PC-9 (cell line): Measurements from ENCODE around the gene C1QTNF3. TPM values are rescaled to one million over a fixed set of nuclear protein-coding genes. Genes with fewer than 3 reads are reported as not detected.
A peak's percentile ranks its signal among the peaks of the same experiment; 100 is the strongest.
"Not testable (repeated sequence)": the region's sequence is repeated elsewhere in the genome, so short reads cannot be mapped to it uniquely, and the experiment has no call there.

ENCODE experiments used
- Bru-seq: library from RNA; stranded (reverse); fragments of 400-500 nt; gene quantifications from one replicate; lab custom pipeline; 2021; lab: Mats Ljungman, UMichigan
- BruChase-seq, 2 experiments: library from RNA; stranded (reverse); fragments of 400-500 nt; gene quantifications; one replicate each; lab custom pipeline; 2021; lab: Mats Ljungman, UMichigan
- BruUV-seq: library from RNA; stranded (reverse); fragments of 400-500 nt; replicated peaks from 2 replicates; lab custom pipeline; 2021; lab: Mats Ljungman, UMichigan
- CTCF ChIA-PET: fragments of 300-600 bp; sonication (Branson Sonifier 250); formaldehyde crosslinking; loops from one replicate; lab custom pipeline; 2022; ENCODE audit warnings: antibody characterized with exemption; lab: Charles Lee
- POLR2A ChIA-PET: fragments of 300-600 bp; sonication (Branson Sonifier 250); formaldehyde crosslinking; loops from one replicate; lab custom pipeline; 2022; ENCODE audit warnings: antibody characterized with exemption; ENCODE audit not compliant: unreplicated experiment; lab: Charles Lee
- DNase-seq, 2 experiments: peaks; one replicate each; pipeline versions ENCODE4 v3.0.0 to v3.0.0-alpha.2; 2015 to 2022; ENCODE audit warnings: mixed read lengths in 1 of 2
- H2AFZ ChIP-seq: fragments of 200-600 bp; sonication (generic); 2 replicates; pipeline ENCODE4 v1.8.1; 2017; ENCODE audit warnings: antibody characterized with exemption
- H3F3A ChIP-seq: fragments of 200-600 bp; sonication (generic); 2 replicates; pipeline ENCODE4 v1.8.1; 2017; ENCODE audit warnings: antibody characterized with exemption, mild to moderate bottlenecking, low read depth; ENCODE audit not compliant: insufficient read depth
- H3K27ac ChIP-seq: fragments of 200-600 bp; sonication (generic); 2 replicates; pipeline ENCODE4 v1.6.1; 2016; ENCODE audit warnings: mixed run types
- H3K27me3 ChIP-seq: fragments of 200-600 bp; sonication (generic); 2 replicates; pipeline ENCODE4 v1.6.1; 2016; ENCODE audit warnings: low read depth, mixed run types; ENCODE audit not compliant: insufficient read depth
- H3K36me3 ChIP-seq: fragments of 200-600 bp; sonication (generic); 2 replicates; pipeline ENCODE4 v1.6.1; 2016; ENCODE audit warnings: low read depth, mixed run types
- H3K4me1 ChIP-seq: fragments of 200-600 bp; sonication (generic); replicated peaks from 2 replicates; pipeline ENCODE4 v1.6.1; 2016; ENCODE audit warnings: mixed run types; ENCODE audit not compliant: insufficient read depth
- H3K4me2 ChIP-seq: fragments of 200-600 bp; sonication (generic); 2 replicates; pipeline ENCODE4 v1.6.1; 2017; ENCODE audit warnings: mixed run types
- H3K4me3 ChIP-seq: fragments of 200-600 bp; sonication (generic); 2 replicates; pipeline ENCODE4 v1.6.1; 2016; ENCODE audit warnings: mixed run types
- H3K79me2 ChIP-seq: fragments of 200-600 bp; sonication (generic); 2 replicates; pipeline ENCODE4 v1.6.1; 2017; ENCODE audit warnings: low read depth, mixed run types
- H3K9me2 ChIP-seq: fragments of 200-600 bp; sonication (generic); 2 replicates; pipeline ENCODE4 v1.8.1; 2017; ENCODE audit warnings: mild to moderate bottlenecking; ENCODE audit not compliant: insufficient read depth
- H3K9me3 ChIP-seq: fragments of 200-600 bp; sonication (generic); 2 replicates; pipeline ENCODE4 v1.8.1; 2016; ENCODE audit warnings: low read depth; ENCODE audit not compliant: insufficient read depth
- H4K20me1 ChIP-seq: fragments of 200-600 bp; sonication (generic); 2 replicates; pipeline ENCODE4 v1.8.1; 2017; ENCODE audit not compliant: insufficient read depth
- EZH2 ChIP-seq: fragments of 200-600 bp; sonication (generic); IDR thresholded peaks from 2 replicates; pipeline ENCODE4 v1.8.0; 2017; ENCODE audit warnings: antibody characterized with exemption, low read depth
- intact Hi-C: fragments of 100-400 bp; cut with micrococcal nuclease; formaldehyde crosslinking; loops from one replicate; pipeline ENCODE4 v1.10.0; 2022; ENCODE audit not compliant: unreplicated experiment
- long read RNA-seq: library from polyadenylated mRNA; stranded (forward); transcript quantifications from one replicate; pipeline ENCODE4 v2.0.0, GENCODE V29; 2022
- total RNA-seq: library from RNA; stranded (reverse); gene quantifications from 2 replicates; pipeline ENCODE4 v1.2.3, GENCODE V29; 2021
- TF ChIP-seq, protein P1 (sequence below): fragments of 200-600 bp; sonication (generic); conservative IDR thresholded peaks from 2 replicates; pipeline ENCODE4 v1.6.1; 2017; ENCODE audit warnings: mixed run types, antibody characterized with exemption, mild to moderate bottlenecking, moderate library complexity

The C1QTNF3 gene, protein sequence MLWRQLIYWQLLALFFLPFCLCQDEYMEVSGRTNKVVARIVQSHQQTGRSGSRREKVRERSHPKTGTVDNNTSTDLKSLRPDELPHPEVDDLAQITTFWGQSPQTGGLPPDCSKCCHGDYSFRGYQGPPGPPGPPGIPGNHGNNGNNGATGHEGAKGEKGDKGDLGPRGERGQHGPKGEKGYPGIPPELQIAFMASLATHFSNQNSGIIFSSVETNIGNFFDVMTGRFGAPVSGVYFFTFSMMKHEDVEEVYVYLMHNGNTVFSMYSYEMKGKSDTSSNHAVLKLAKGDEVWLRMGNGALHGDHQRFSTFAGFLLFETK
- total RNA-seq (8.3 and 9.4 TPM in 2 replicates), Bru-seq, nascent RNA (percentile 81 among the genes with signal in this experiment), BruChase-seq, experiment 1, labeled RNA remaining after a 2-hour chase (percentile 91 among the genes with signal in this experiment), BruChase-seq, experiment 2, labeled RNA remaining after a 6-hour chase (percentile 72 among the genes with signal in this experiment)
- long read RNA-seq, partial matches to known transcripts = 0 of 1 reads
- long read RNA-seq, other reads (novel, unspliced or antisense) = 1 of 1 reads

DNA sequence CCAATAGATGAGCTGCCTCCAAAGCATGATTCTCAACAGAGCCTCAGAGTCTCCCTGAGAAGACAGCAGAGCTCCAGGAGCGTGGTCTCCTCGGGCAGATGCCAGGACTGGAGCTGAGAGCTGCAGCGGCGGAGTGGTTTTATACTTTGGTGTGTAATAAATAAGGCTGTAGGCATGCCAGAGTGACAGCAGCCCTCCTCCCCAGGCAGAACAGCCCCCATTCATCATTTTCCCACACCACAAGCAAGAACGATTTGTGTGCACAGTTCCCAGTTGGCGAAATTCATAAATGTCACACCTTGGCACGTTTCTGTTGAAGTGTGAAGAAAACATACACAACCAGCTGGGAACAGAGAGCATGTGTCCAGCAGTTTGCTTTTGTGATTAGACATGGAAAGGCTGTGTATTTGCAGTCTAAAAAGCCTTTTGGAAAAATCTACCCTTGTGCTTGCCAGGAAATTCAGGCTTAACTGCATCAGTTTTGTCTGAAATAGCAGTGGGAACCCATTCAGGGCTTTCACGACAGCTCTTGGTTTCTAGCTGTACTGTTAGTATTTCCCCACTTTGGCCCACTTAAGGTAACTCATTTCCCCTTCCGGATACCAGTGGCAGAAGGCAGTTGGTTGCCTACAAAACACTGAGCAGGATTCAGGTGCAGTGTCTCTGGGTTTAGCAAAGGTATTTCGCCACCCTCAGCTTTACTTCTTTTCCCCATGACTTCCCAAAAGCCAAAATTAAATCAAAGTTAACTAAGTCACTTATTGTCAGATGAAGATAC lies at the start of gene C1QTNF3:
C1QTNF3 (minus strand) TSS at position 115 of the 778 bp plus-strand sequence; CDS start at position 27, 88 bp downstream.
- POLR2A ChIA-PET = no interaction called here
- CTCF ChIA-PET = no interaction called here
- no peaks in the 10 kb centered on the region for H3K79me2 ChIP-seq
- H3K9me2 ChIP-seq = no peaks in the 10 kb centered on the region
- TF ChIP-seq EZH2 = no peak
- TF ChIP-seq, protein P1, sequence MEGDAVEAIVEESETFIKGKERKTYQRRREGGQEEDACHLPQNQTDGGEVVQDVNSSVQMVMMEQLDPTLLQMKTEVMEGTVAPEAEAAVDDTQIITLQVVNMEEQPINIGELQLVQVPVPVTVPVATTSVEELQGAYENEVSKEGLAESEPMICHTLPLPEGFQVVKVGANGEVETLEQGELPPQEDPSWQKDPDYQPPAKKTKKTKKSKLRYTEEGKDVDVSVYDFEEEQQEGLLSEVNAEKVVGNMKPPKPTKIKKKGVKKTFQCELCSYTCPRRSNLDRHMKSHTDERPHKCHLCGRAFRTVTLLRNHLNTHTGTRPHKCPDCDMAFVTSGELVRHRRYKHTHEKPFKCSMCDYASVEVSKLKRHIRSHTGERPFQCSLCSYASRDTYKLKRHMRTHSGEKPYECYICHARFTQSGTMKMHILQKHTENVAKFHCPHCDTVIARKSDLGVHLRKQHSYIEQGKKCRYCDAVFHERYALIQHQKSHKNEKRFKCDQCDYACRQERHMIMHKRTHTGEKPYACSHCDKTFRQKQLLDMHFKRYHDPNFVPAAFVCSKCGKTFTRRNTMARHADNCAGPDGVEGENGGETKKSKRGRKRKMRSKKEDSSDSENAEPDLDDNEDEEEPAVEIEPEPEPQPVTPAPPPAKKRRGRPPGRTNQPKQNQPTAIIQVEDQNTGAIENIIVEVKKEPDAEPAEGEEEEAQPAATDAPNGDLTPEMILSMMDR = no peak
- no TSS peak for BruUV-seq
- no peaks in the 10 kb centered on the region for H3K9me3 ChIP-seq
- no peak within 1 kb of the TSS for H3K4me2 ChIP-seq
- H3K4me3 ChIP-seq = no peak within 1 kb of the TSS
- no peaks in the 10 kb centered on the region for H3K36me3 ChIP-seq
- intact Hi-C loops = no loop called here
- H2AFZ ChIP-seq = no peak within 1 kb of the TSS
- H3K4me1 ChIP-seq = no peaks in the 10 kb centered on the region
- H4K20me1 ChIP-seq = no peaks in the 10 kb centered on the region
- H3F3A ChIP-seq = no peaks in the 10 kb centered on the region
- no peak within 1 kb of the TSS for H3K27ac ChIP-seq
- DNase-seq = no peak
- no peaks in the 10 kb centered on the region for H3K27me3 ChIP-seq

DNA sequence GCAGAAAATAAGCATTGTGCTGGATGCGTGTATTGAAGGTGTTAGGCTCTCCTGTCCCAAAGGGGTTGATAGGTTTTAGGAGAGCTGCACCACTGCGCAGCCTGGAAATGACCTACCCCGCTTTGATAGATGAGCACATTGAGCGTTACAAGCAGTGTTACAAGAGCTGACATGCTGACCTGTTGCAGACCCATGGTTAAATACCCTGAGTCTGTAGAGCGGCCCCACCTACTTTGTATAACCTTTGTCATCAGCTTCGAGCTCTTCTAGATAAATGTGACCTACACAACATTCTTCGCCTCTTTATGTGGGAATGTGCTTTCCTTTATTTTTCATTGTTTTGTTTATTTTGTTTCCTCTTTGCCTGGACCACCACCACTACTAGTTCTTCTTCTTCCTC lies 48.0 kb upstream of the C1QTNF3 start:
- intact Hi-C loops, H3K4me3 ChIP-seq, H3K4me2 ChIP-seq, H3K9me3 ChIP-seq, H3F3A ChIP-seq, H3K79me2 ChIP-seq, H3K4me1 ChIP-seq, H3K27ac ChIP-seq, DNase-seq, H4K20me1 ChIP-seq, H3K27me3 ChIP-seq, H2AFZ ChIP-seq, H3K9me2 ChIP-seq, CTCF ChIA-PET, BruUV-seq, H3K36me3 ChIP-seq: not testable (repeated sequence)
- POLR2A ChIA-PET = interaction anchor here (0.6 kb wide), 1 partner anchor 648 kb away, joined by 3 read pairs; no protein-coding TSS in a partner anchor

DNA sequence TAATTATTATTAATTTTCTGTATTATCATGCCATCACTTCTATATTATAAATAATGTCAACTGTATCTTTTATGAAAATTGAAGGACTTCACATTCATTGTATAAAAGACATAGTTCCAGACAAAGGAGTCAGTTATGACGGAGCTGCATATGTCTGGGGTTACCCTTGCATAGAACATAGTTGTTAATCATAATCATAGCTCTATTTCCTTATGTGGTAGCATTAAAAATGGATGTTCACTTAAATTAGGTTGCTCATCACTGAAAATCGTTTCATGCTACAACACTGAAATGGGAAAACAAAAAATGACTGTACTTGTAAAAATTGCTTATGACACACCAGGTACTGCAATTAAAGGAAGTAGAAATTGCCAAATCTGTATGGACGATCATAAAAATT lies 46.8 kb upstream of the C1QTNF3 start:
- H3F3A ChIP-seq, H3K79me2 ChIP-seq, H2AFZ ChIP-seq, H3K36me3 ChIP-seq, H4K20me1 ChIP-seq, H3K27me3 ChIP-seq, H3K4me2 ChIP-seq, CTCF ChIA-PET, BruUV-seq, H3K9me3 ChIP-seq, DNase-seq, H3K27ac ChIP-seq, POLR2A ChIA-PET, H3K4me3 ChIP-seq, intact Hi-C loops, H3K4me1 ChIP-seq, H3K9me2 ChIP-seq: not testable (repeated sequence)

DNA sequence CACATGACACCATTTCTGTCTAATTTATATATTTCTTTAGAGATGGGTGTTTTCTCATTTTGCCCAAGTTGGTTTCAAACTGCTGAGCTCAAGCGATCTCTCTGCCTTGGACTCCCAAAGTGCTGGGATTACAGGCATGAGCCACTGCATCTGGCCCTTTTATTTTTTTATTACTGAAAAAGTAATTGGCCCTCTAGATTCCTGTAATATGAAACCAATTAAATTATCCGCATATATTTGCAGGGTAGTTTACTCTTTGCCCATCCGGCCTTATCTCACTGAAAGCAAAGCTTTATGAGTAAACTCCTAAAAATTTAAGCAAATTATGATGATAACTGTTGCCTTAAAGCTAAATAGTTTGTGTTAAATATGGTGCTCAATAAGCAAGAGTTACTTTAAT lies 44.7 kb upstream of the C1QTNF3 start:
- POLR2A ChIA-PET, H3K4me1 ChIP-seq, H3K4me2 ChIP-seq, H3K9me2 ChIP-seq, H3K27me3 ChIP-seq, H3K9me3 ChIP-seq, H3K27ac ChIP-seq, H3K36me3 ChIP-seq, H3K4me3 ChIP-seq, H2AFZ ChIP-seq, H3F3A ChIP-seq, CTCF ChIA-PET, H4K20me1 ChIP-seq, DNase-seq, intact Hi-C loops, H3K79me2 ChIP-seq, BruUV-seq: not testable (repeated sequence)

DNA sequence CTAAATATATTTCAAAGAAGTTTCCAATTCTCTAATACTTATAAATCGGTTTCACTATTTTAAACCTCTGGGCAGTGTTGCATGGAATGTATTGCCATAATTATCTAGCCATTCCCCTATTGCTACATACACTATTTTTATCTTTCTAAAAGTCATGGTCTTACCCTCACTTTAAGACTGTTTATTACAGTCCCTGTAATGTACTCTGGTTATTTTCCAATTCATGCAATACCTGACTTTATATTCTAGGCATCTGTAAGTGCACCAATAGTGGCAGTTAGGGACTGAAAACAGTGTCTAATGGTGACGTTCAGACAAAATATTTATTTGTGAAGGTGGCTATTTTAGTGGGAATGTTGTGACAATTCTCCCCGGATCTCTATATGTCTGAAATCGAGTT lies 40.9 kb upstream of the C1QTNF3 start:
- H3K9me2 ChIP-seq, H3K27ac ChIP-seq, H2AFZ ChIP-seq, H3K4me2 ChIP-seq, H3K79me2 ChIP-seq, H3K9me3 ChIP-seq, H3K36me3 ChIP-seq, CTCF ChIA-PET, H3F3A ChIP-seq, H3K27me3 ChIP-seq, H4K20me1 ChIP-seq, H3K4me3 ChIP-seq, intact Hi-C loops, DNase-seq, BruUV-seq, POLR2A ChIA-PET, H3K4me1 ChIP-seq: not testable (repeated sequence)

DNA sequence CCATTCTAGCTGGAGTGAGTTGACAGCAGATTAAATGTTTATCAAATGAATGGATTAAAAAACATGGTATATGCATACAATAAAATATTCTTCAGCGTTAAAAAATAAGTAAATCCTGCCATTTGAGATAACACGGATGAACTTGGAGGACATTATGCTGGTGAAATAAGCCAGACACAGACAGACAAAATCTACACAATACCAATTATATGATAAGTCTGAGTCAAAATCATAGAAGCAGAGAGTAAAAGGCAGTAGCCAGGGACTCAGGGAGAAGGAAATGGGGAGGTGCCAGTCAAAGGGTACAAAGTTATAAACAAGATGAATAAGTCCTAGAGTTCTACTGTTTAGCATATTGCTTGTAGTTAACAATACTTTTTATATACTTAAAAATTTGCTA lies 36.5 kb upstream of the C1QTNF3 start:
- POLR2A ChIA-PET, H3K4me1 ChIP-seq, H3K79me2 ChIP-seq, BruUV-seq, H3F3A ChIP-seq, H3K4me3 ChIP-seq, DNase-seq, H3K27ac ChIP-seq, H2AFZ ChIP-seq, CTCF ChIA-PET, H3K27me3 ChIP-seq, H3K9me3 ChIP-seq, intact Hi-C loops, H3K9me2 ChIP-seq, H3K36me3 ChIP-seq, H3K4me2 ChIP-seq, H4K20me1 ChIP-seq: not testable (repeated sequence)
